Activated B cell treated with CpG ODN at 0.5 μM for 24 hours (primary cell): Measurements from ENCODE around the gene ZNF530. TPM values are rescaled to one million over a fixed set of nuclear protein-coding genes. Genes with fewer than 3 reads are reported as not detected.

ENCODE experiments used
- ATAC-seq: fragments of 200-7000 bp; cut with Tn5 transposase; one replicate; pipeline ENCODE4 v1.10.0; 2021; ENCODE audit warnings: low read depth, mild to moderate bottlenecking, moderate library complexity
- CTCF ChIA-PET: fragments of 350-600 bp; sonication (Branson Sonifier 250); formaldehyde crosslinking; loops from one replicate; lab custom pipeline; 2021; ENCODE audit warnings: antibody characterized with exemption; lab: Charles Lee
- POLR2A ChIA-PET: fragments of 350-600 bp; sonication (Branson Sonifier 250); formaldehyde crosslinking; loops from one replicate; lab custom pipeline; 2021; ENCODE audit warnings: antibody characterized with exemption; lab: Charles Lee
- DNase-seq: peaks from one replicate; pipeline ENCODE4 v3.0.0; 2022
- H3K27ac Mint-ChIP-seq: one replicate; pipeline ENCODE4 v1.8.0; 2020; ENCODE audit warnings: mixed read lengths
- H3K27me3 Mint-ChIP-seq: one replicate; pipeline ENCODE4 v1.8.0; 2021; ENCODE audit warnings: mixed read lengths
- H3K36me3 Mint-ChIP-seq: one replicate; pipeline ENCODE4 v1.8.0; 2021; ENCODE audit warnings: low read depth, mixed read lengths
- H3K4me1 Mint-ChIP-seq: one replicate; pipeline ENCODE4 v1.8.0; 2021; ENCODE audit warnings: mixed read lengths
- H3K4me3 Mint-ChIP-seq: one replicate; pipeline ENCODE4 v1.8.0; 2020; ENCODE audit warnings: mild to moderate bottlenecking, mixed read lengths
- H3K9me3 Mint-ChIP-seq: one replicate; pipeline ENCODE4 v1.8.0; 2020; ENCODE audit warnings: mixed read lengths
- CTCF ChIP-seq: fragments of 200-600 bp; IDR thresholded peaks from one replicate; pipeline ENCODE4 v1.8.0; 2022; ENCODE audit warnings: antibody characterized with exemption, mild to moderate bottlenecking
- intact Hi-C: fragments of 100-400 bp; cut with micrococcal nuclease; formaldehyde crosslinking; loops from one replicate; pipeline ENCODE4 v1.15.1; 2024
- total RNA-seq: library from RNA; stranded (reverse); gene quantifications from 2 replicates; pipeline ENCODE4 v1.2.3, GENCODE V29; 2022

Gene ZNF530
- total RNA-seq, 1 donor from 2014 or later: 7.9 TPM

GRCh38 chr19:57572415-57572947, 27.2 kb upstream of the ZNF530 start:
- intact Hi-C loops: no loop called here
- H3K27ac Mint-ChIP-seq: no peak overlapping the region
- no peak for TF ChIP-seq CTCF
- CTCF ChIA-PET: no interaction called here
- H3K9me3 Mint-ChIP-seq: peaks cover 57% of the 10 kb centered on the region
- ATAC-seq: no peak
- DNase-seq: no peak
- peaks cover 13% of the 10 kb centered on the region for H3K4me1 Mint-ChIP-seq
- H3K4me3 Mint-ChIP-seq: no peak overlapping the region
- POLR2A ChIA-PET: interaction anchor here (0.8 kb wide), 1 partner anchor 487 kb away, joined by 3 read pairs; the partner anchor contains the start of gene ZNF135
- H3K27me3 Mint-ChIP-seq: no peaks in the 10 kb centered on the region
- H3K36me3 Mint-ChIP-seq: peaks cover 62% of the 10 kb centered on the region

- ChIA-PET POLR2A (interaction anchor here (0.9 kb wide), 1 partner anchor 426 kb away, joined by 3 read pairs; the partner anchor contains the start of gene ZNF606), CTCF (no interaction called here)
- peaks cover 62% of the 10 kb centered on the region for H3K36me3 Mint-ChIP-seq
- peaks cover 41% of the 10 kb centered on the region for H3K9me3 Mint-ChIP-seq
- no peak for TF ChIP-seq CTCF
- H3K4me1 Mint-ChIP-seq: peaks cover 27% of the 10 kb centered on the region
- ATAC-seq: no peak
- intact Hi-C loops: no loop called here
- no peak overlapping the region for H3K27ac Mint-ChIP-seq
- no peak for DNase-seq
- peak overlapping the region; percentile 21 for H3K4me3 Mint-ChIP-seq
- no peaks in the 10 kb centered on the region for H3K27me3 Mint-ChIP-seq
Measured at GRCh38 chr19:57576661-57577060, 23.0 kb upstream of the ZNF530 start.

GRCh38 chr19:57578487-57579205, 21.0 kb upstream of the ZNF530 start, which contains the start of gene ZNF416:
TSS of gene ZNF416 (minus strand) at chr19:57578911. CDS start at chr19:57578704, 207 bp downstream.
- peak within 1 kb of the TSS; percentile 86 for H3K4me3 Mint-ChIP-seq
- ATAC-seq (peak; percentile 92), DNase-seq (peak; percentile 79)
- ChIA-PET CTCF (no interaction called here), POLR2A (interaction anchor here (0.6 to 1.3 kb wide), 8 partner anchors 35 to 605 kb away, joined by 3 to 12 read pairs (median 5); partner anchors contain the start of genes TRAPPC2B, ZNF134, ZNF211 and ZNF547)
- H3K27me3 Mint-ChIP-seq: no peaks in the 10 kb centered on the region
- intact Hi-C loops: loop anchor here (1.0 to 2.0 kb wide), 14 partner anchors 19 to 572 kb away; partner anchors contain the start of genes ZNF134, ZNF17, ZNF211 and ZNF329
- peak within 1 kb of the TSS; percentile 84 for H3K27ac Mint-ChIP-seq
- H3K9me3 Mint-ChIP-seq: peaks cover 33% of the 10 kb centered on the region
- TF ChIP-seq CTCF: no peak
- peaks cover 42% of the 10 kb centered on the region for H3K36me3 Mint-ChIP-seq
- peaks cover 32% of the 10 kb centered on the region for H3K4me1 Mint-ChIP-seq

GRCh38 chr19:57583104-57583520, 16.6 kb upstream of the ZNF530 start:
- CTCF ChIA-PET: no interaction called here
- Mint-ChIP-seq H3K27ac (no peak overlapping the region), H3K9me3 (peaks cover 28% of the 10 kb centered on the region), H3K4me1 (peaks cover 30% of the 10 kb centered on the region), H3K36me3 (peaks cover 33% of the 10 kb centered on the region), H3K4me3 (no peak overlapping the region), H3K27me3 (no peaks in the 10 kb centered on the region)
- DNase-seq: no peak
- ATAC-seq: no peak
- TF ChIP-seq CTCF: no peak
- POLR2A ChIA-PET: interaction anchor here (0.9 to 1.7 kb wide), 6 partner anchors 50 to 568 kb away, joined by 3 to 5 read pairs (median 4); partner anchors contain the start of genes ZNF211, ZNF329, ZNF551 and ZNF606
- intact Hi-C loops: loop anchor here (1.0 to 5.0 kb wide), 2 partner anchors 194 to 364 kb away; partner anchors contain the start of genes ZNF256 and ZNF548
